GM12874 (cell line): ENCODE measurements around the gene ACMSD.

ENCODE experiments used
- TF ChIP-seq, protein P1 (sequence below): IDR thresholded peaks from 2 replicates; pipeline ENCODE4 v1.5.1; 2011; ENCODE audit warnings: low read depth, mild to moderate bottlenecking, control low read depth, low read length, moderate library complexity; ENCODE audit not compliant: insufficient read depth

Gene ACMSD

DNA sequence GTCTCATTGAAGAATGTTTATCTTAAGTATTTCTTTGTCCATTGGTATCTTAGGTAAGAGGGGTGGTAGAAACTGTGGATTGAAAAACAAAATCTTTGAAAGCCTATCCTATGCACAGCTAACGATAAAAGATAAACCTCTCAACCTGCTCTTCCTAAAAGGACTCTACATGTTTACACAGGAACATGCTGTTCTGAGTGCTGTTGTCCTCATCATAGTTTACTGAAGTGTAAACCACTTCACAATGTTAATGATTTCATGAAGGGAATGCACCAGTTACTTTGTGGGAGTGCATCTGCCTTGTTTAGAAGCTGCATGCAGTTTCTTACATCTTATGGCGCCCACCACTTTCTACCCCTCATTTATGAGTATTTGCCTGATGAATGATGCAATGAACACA lies 1.2 kb downstream of the ACMSD start:
- TF ChIP-seq, protein P1, sequence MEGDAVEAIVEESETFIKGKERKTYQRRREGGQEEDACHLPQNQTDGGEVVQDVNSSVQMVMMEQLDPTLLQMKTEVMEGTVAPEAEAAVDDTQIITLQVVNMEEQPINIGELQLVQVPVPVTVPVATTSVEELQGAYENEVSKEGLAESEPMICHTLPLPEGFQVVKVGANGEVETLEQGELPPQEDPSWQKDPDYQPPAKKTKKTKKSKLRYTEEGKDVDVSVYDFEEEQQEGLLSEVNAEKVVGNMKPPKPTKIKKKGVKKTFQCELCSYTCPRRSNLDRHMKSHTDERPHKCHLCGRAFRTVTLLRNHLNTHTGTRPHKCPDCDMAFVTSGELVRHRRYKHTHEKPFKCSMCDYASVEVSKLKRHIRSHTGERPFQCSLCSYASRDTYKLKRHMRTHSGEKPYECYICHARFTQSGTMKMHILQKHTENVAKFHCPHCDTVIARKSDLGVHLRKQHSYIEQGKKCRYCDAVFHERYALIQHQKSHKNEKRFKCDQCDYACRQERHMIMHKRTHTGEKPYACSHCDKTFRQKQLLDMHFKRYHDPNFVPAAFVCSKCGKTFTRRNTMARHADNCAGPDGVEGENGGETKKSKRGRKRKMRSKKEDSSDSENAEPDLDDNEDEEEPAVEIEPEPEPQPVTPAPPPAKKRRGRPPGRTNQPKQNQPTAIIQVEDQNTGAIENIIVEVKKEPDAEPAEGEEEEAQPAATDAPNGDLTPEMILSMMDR: no peak

GRCh38 chr2:134842930-134843490 lies 4.6 kb downstream of the ACMSD start:
- TF ChIP-seq, protein P1: no peak

- TF ChIP-seq, protein P1: no peak
Measured at GRCh38 chr2:134843968-134844367, 5.6 kb downstream of the ACMSD start.

- TF ChIP-seq, protein P1: no peak
Measured at GRCh38 chr2:134845028-134845427, 6.6 kb downstream of the ACMSD start.

DNA sequence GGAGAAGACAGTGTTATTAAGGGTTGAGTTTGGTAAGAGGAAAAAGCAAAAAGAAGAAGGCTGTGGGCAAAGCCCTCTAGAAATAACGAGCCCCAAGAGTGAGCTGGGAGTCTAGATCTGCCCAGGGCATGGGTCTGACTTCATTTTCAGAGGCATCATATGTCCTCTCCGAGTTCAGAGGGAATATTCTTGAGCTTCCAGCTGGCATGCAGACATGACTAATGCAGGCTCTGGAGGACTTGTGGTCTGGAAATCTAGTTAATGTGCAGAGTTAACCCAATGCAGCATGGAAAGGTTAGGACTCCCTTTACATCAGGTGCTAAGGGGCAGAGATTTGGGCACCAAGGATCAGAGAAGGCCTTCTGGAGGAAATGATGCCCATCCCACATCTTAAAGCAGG lies 7.3 kb downstream of the ACMSD start:
- TF ChIP-seq, protein P1: no peak

DNA sequence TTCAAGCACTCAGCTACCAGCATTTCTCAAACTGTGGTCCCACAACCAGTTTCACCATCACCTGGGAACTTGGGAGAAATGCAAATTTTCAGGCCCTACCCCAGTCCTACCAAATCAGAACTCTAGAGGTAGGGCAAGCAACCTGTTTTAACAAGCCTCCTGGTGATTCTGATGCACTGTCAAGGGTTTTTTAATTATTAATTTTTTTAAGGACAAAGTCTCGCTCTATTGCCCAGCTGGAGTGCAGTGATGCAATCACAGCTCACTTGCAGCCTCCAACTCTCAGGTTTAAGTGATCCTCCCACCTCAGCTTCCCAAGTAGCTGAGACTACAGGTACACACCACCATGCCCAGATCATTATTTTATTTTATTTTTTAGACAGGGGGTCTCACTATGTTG lies 7.8 kb downstream of the ACMSD start:
- TF ChIP-seq, protein P1: no peak

DNA sequence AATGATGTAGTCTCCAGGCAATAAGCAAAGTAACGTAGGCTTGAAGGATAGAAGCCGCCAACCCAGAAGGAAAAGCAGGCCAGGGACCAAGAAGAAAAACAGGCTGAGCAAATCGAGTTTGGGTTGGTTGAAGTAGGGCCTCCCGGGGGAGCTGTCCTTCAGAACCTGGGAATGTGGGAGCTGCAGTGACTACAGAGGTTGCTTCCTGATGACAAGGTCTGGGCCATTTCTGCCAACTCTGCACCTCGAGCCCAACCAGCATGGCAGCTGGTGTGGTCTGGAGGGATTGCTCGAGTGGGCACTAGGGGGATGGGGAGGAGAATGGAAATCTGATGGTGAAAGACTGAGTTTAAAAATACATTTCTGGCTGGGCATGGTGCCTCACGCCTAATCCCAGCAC lies 14.1 kb downstream of the ACMSD start:
- TF ChIP-seq, protein P1: no peak
